ENCODE data around the gene CUL5. TPM values are rescaled to one million over a fixed set of nuclear protein-coding genes. Genes with fewer than 3 reads are reported as not detected.

CUL5 gene
- total and polyA plus RNA-seq, 2 experiments from 2014 or later = 29.5 to 37.5 TPM

- H4K20me1 ChIP-seq (ENCODE audit: insufficient read depth) = no peaks in the 10 kb centered on the region
- H3K27ac ChIP-seq = no peak overlapping the region
- no peak overlapping the region for H3K4me2 ChIP-seq (ENCODE audit: unreplicated experiment)
- no peak overlapping the region for H3K9ac ChIP-seq
- in situ Hi-C loops (cut with MboI) = no loop called here
- TF ChIP-seq EZH2phosphoT487 (IDR thresholded peaks at IDR 0.05; ENCODE audit: insufficient read depth, low read depth) = no peak
- TF ChIP-seq EZH2 (IDR thresholded peaks at IDR 0.05; ENCODE audit: insufficient read depth, poor library complexity, severe bottlenecking) = no peak
- H3K9me3 ChIP-seq (ENCODE audit: low read depth) = no peaks in the 10 kb centered on the region
- H3K79me2 ChIP-seq (ENCODE audit: insufficient read depth) = no peaks in the 10 kb centered on the region
- H2AFZ ChIP-seq = no peak overlapping the region
- H3F3A ChIP-seq (ENCODE audit: insufficient read depth) = no peaks in the 10 kb centered on the region
- DNase-seq = peak; percentile 2
- H3K27me3 ChIP-seq (replicated peaks; ENCODE audit: insufficient read depth) = peaks cover 3% of the 10 kb centered on the region; the same call in 1 of the 2 replicates
- no peaks in the 10 kb centered on the region for H3K4me1 ChIP-seq (ENCODE audit: insufficient read depth)
- H3K4me3 ChIP-seq = no peak overlapping the region
- no peaks in the 10 kb centered on the region for H3K9me2 ChIP-seq (ENCODE audit: insufficient read depth)
- no peaks in the 10 kb centered on the region for H3K36me3 ChIP-seq (ENCODE audit: low read depth)
Measured at GRCh38 chr11:107969219-107969618, 39.5 kb upstream of the CUL5 start.

DNA sequence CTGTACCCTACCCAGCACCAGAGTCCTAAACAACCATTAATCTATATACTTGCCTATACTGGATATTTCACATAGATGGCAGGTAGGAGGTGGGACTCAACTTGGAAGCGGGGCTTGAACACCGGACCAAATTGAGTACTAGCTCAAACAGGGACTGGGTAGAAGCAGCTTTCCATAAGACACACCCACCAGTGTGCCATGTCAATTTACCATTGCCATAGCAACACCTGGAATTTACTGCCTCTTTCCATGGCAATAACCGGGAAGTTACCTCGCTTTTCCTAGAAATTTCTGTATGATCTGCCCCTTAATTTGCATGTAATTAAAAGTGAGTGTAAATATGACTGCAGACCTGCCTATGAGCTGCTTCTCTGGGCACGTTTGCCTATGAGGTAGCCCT lies 38.6 kb upstream of the CUL5 start:
- Histone ChIP-seq H3K36me3 (ENCODE audit: low read depth) (no peaks in the 10 kb centered on the region), H3K27me3 (replicated peaks; ENCODE audit: insufficient read depth) (peaks cover 3% of the 10 kb centered on the region; the same call in 1 of the 2 replicates), H3K4me2 (ENCODE audit: unreplicated experiment) (no peak overlapping the region), H4K20me1 (ENCODE audit: insufficient read depth) (no peaks in the 10 kb centered on the region), H3K79me2 (ENCODE audit: insufficient read depth) (no peaks in the 10 kb centered on the region), H3K27ac (no peak overlapping the region), H3F3A (ENCODE audit: insufficient read depth) (no peaks in the 10 kb centered on the region), H3K4me1 (ENCODE audit: insufficient read depth) (no peaks in the 10 kb centered on the region), H3K9ac (no peak overlapping the region), H2AFZ (no peak overlapping the region), H3K4me3 (no peak overlapping the region), H3K9me3 (ENCODE audit: low read depth) (no peaks in the 10 kb centered on the region), H3K9me2 (ENCODE audit: insufficient read depth) (no peaks in the 10 kb centered on the region)
- in situ Hi-C loops (cut with MboI) = no loop called here
- TF ChIP-seq EZH2phosphoT487 (IDR thresholded peaks at IDR 0.05; ENCODE audit: insufficient read depth, low read depth) (no peak), EZH2 (IDR thresholded peaks at IDR 0.05; ENCODE audit: insufficient read depth, poor library complexity, severe bottlenecking) (no peak)
- DNase-seq = no peak
- WGBS, 2 experiments (ENCODE audit: low coverage in 1 of 2, low lambda C conversion rate in 2 of 2, missing lambda C conversion rate in 2 of 2) = 51 to 56% methylated on average over 5 of the region's 5 CpGs

DNA sequence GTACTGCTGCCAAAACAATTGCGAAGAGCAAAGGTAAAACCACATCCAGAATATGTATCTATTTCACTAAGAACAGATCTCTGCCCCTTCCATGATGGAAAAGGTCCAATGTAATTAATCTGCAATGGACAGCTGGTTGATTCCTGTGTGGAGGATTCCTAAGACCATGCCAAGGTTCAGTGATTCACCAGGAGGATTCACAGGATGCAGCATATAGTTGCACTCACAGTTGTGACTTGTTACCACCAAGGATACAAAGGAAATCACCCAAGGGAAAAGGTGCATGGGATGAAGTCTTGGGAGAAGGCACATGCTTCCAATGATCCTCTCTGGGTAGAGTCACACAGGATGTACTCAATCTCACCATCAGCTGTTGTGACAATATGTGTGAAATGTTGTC lies 35.1 kb upstream of the CUL5 start:
- Histone ChIP-seq H3K4me3 (no peak overlapping the region), H3K4me2 (ENCODE audit: unreplicated experiment) (no peak overlapping the region), H3K9ac (no peak overlapping the region), H3K4me1 (ENCODE audit: insufficient read depth) (no peaks in the 10 kb centered on the region), H4K20me1 (ENCODE audit: insufficient read depth) (no peaks in the 10 kb centered on the region), H3K9me2 (ENCODE audit: insufficient read depth) (no peaks in the 10 kb centered on the region), H3K9me3 (ENCODE audit: low read depth) (no peaks in the 10 kb centered on the region), H3K36me3 (ENCODE audit: low read depth) (no peaks in the 10 kb centered on the region), H3K27ac (no peak overlapping the region), H3F3A (ENCODE audit: insufficient read depth) (no peaks in the 10 kb centered on the region), H3K79me2 (ENCODE audit: insufficient read depth) (no peaks in the 10 kb centered on the region), H2AFZ (no peak overlapping the region), H3K27me3 (replicated peaks; ENCODE audit: insufficient read depth) (0 out of 2 replicates have a peak, but pooled peaks cover 3% of the 10 kb centered on the region)
- in situ Hi-C loops (cut with MboI) = no loop called here
- 59 to 63% methylated on average over 1 of the region's 1 CpG for WGBS, 2 experiments (ENCODE audit: low coverage in 1 of 2, low lambda C conversion rate in 2 of 2, missing lambda C conversion rate in 2 of 2)
- no peak for TF ChIP-seq EZH2phosphoT487 (IDR thresholded peaks at IDR 0.05; ENCODE audit: insufficient read depth, low read depth)
- no peak for TF ChIP-seq EZH2 (IDR thresholded peaks at IDR 0.05; ENCODE audit: insufficient read depth, poor library complexity, severe bottlenecking)
- no peak for DNase-seq

GRCh38 chr11:107988397-107989158 lies 20.1 kb upstream of the CUL5 start:
- no peak overlapping the region for H2AFZ ChIP-seq
- no peak overlapping the region for H3K4me3 ChIP-seq
- H3K36me3 ChIP-seq (ENCODE audit: low read depth) = no peaks in the 10 kb centered on the region
- no peak overlapping the region for H3K9ac ChIP-seq
- 0 out of 2 replicates have a peak, but pooled peaks cover 4% of the 10 kb centered on the region for H3K27me3 ChIP-seq (replicated peaks; ENCODE audit: insufficient read depth)
- H3K4me1 ChIP-seq (ENCODE audit: insufficient read depth) = no peaks in the 10 kb centered on the region
- H4K20me1 ChIP-seq (ENCODE audit: insufficient read depth) = no peaks in the 10 kb centered on the region
- DNase-seq = no peak
- H3K4me2 ChIP-seq (ENCODE audit: unreplicated experiment) = no peak overlapping the region
- H3F3A ChIP-seq (ENCODE audit: insufficient read depth) = no peaks in the 10 kb centered on the region
- in situ Hi-C loops (cut with MboI) = no loop called here
- H3K9me3 ChIP-seq (ENCODE audit: low read depth) = no peaks in the 10 kb centered on the region
- H3K27ac ChIP-seq = no peak overlapping the region
- 50 to 71% methylated on average over 5 of the region's 5 CpGs for WGBS, 2 experiments (ENCODE audit: low coverage in 1 of 2, low lambda C conversion rate in 2 of 2, missing lambda C conversion rate in 2 of 2)
- no peaks in the 10 kb centered on the region for H3K79me2 ChIP-seq (ENCODE audit: insufficient read depth)
- H3K9me2 ChIP-seq (ENCODE audit: insufficient read depth) = no peaks in the 10 kb centered on the region
- no peak for TF ChIP-seq EZH2 (IDR thresholded peaks at IDR 0.05; ENCODE audit: insufficient read depth, poor library complexity, severe bottlenecking)
- no peak for TF ChIP-seq EZH2phosphoT487 (IDR thresholded peaks at IDR 0.05; ENCODE audit: insufficient read depth, low read depth)

Data from GM23248 (cell line).